Upper lobe of right lung (tissue), 1 donor: ENCODE measurements around the gene PPID. TPM values are rescaled to one million over a fixed set of nuclear protein-coding genes. Genes with fewer than 3 reads are reported as not detected.
"Not testable (repeated sequence)": the region's sequence is repeated elsewhere in the genome, so short reads cannot be mapped to it uniquely, and the experiment has no call there.

Experiments used
- ATAC-seq: fragments of 200-7000 bp; cut with Tn5 transposase; one replicate; pipeline ENCODE4 v1.9.1; 2020; ENCODE audit warnings: mild to moderate bottlenecking, moderate library complexity
- DNase-seq: peaks from one replicate; pipeline ENCODE4 v3.0.0-alpha.2; 2020
- H3K27ac ChIP-seq: fragments of 200-600 bp; one replicate; pipeline ENCODE4 v1.8.0; 2022
- H3K27me3 ChIP-seq: fragments of 200-600 bp; one replicate; pipeline ENCODE4 v1.8.0; 2022; ENCODE audit warnings: mild to moderate bottlenecking
- H3K36me3 ChIP-seq: fragments of 200-600 bp; one replicate; pipeline ENCODE4 v1.8.0; 2022
- H3K4me1 ChIP-seq: fragments of 200-600 bp; one replicate; pipeline ENCODE4 v1.8.0; 2022
- H3K4me3 ChIP-seq: fragments of 200-600 bp; one replicate; pipeline ENCODE4 v1.8.0; 2022; ENCODE audit warnings: mild to moderate bottlenecking
- H3K9me3 ChIP-seq: fragments of 200-600 bp; one replicate; pipeline ENCODE4 v1.8.0; 2022
- CTCF ChIP-seq: fragments of 200-600 bp; IDR thresholded peaks from one replicate; pipeline ENCODE4 v1.8.0; 2022; ENCODE audit warnings: antibody characterized with exemption
- intact Hi-C: fragments of 100-400 bp; cut with DNase I; formaldehyde crosslinking; loops from one replicate; pipeline ENCODE4 v1.11.0; 2022
- total RNA-seq: library from RNA; stranded (reverse); fragmentation: NEBNext Ultra II Directional; extraction: Animal tissue kit (Norgen Biotek cat#: 25700); gene quantifications from one replicate; pipeline ENCODE4 v1.2.1, GENCODE V29; 2021
- donor health status: DM: no; HTN: yes; CAD: no; lungs with severe emphysema.

Gene PPID
- total RNA-seq, 1 donor from 2014 or later, result 19.7 TPM

GRCh38 chr4:158714937-158715336 is 8.3 kb downstream of the PPID start:
- ATAC-seq (no peak), DNase-seq (no peak)
- H3K27ac ChIP-seq, result no peak overlapping the region
- no peaks in the 10 kb centered on the region for H3K9me3 ChIP-seq
- H3K4me3 ChIP-seq, result no peak overlapping the region
- H3K27me3 ChIP-seq, result no peaks in the 10 kb centered on the region
- H3K4me1 ChIP-seq, result no peaks in the 10 kb centered on the region
- H3K36me3 ChIP-seq, result peaks cover 100% of the 10 kb centered on the region
- no peak for TF ChIP-seq CTCF
- intact Hi-C loops, result no loop called here

- H3K4me3 ChIP-seq, ATAC-seq, H3K4me1 ChIP-seq, DNase-seq, H3K9me3 ChIP-seq, H3K27ac ChIP-seq, H3K27me3 ChIP-seq, intact Hi-C loops: not testable (repeated sequence)
- peaks cover 98% of the 10 kb centered on the region for H3K36me3 ChIP-seq
Observed at GRCh38 chr4:158712622-158713021, 10.6 kb downstream of the PPID start.

GRCh38 chr4:158710814-158711213 is 12.4 kb downstream of the PPID start:
- no peak for TF ChIP-seq CTCF
- Histone ChIP-seq H3K9me3 (no peaks in the 10 kb centered on the region), H3K27me3 (no peaks in the 10 kb centered on the region), H3K4me1 (no peaks in the 10 kb centered on the region), H3K27ac (no peak overlapping the region), H3K4me3 (no peak overlapping the region), H3K36me3 (peaks cover 98% of the 10 kb centered on the region)
- DNase-seq (no peak), ATAC-seq (no peak)
- intact Hi-C loops, result no loop called here

- H3K9me3 ChIP-seq, result no peaks in the 10 kb centered on the region
- TF ChIP-seq CTCF, result no peak
- DNase-seq (no peak), ATAC-seq (no peak)
- intact Hi-C loops, result no loop called here
- no peaks in the 10 kb centered on the region for H3K4me1 ChIP-seq
- H3K27me3 ChIP-seq, result no peaks in the 10 kb centered on the region
- H3K4me3 ChIP-seq, result no peak overlapping the region
- peaks cover 55% of the 10 kb centered on the region for H3K36me3 ChIP-seq
- no peak overlapping the region for H3K27ac ChIP-seq
Observed at GRCh38 chr4:158704274-158704673, 18.9 kb downstream of the PPID start.

- H3K4me3 ChIP-seq, result no peak overlapping the region
- H3K27ac ChIP-seq, result no peak overlapping the region
- intact Hi-C loops, result no loop called here
- ATAC-seq (no peak), DNase-seq (no peak)
- H3K36me3 ChIP-seq, result peaks cover 21% of the 10 kb centered on the region
- H3K4me1 ChIP-seq, result no peaks in the 10 kb centered on the region
- H3K9me3 ChIP-seq, result no peaks in the 10 kb centered on the region
- no peaks in the 10 kb centered on the region for H3K27me3 ChIP-seq
- no peak for TF ChIP-seq CTCF
Observed at GRCh38 chr4:158688813-158689212, 34.4 kb downstream of the PPID start.

GRCh38 chr4:158682066-158682465 is 41.1 kb downstream of the PPID start:
- TF ChIP-seq CTCF, result no peak
- intact Hi-C loops, result no loop called here
- Histone ChIP-seq H3K4me3 (no peak overlapping the region), H3K4me1 (no peaks in the 10 kb centered on the region), H3K27me3 (no peaks in the 10 kb centered on the region), H3K9me3 (no peaks in the 10 kb centered on the region), H3K27ac (no peak overlapping the region), H3K36me3 (peaks cover 13% of the 10 kb centered on the region)
- no peak for ATAC-seq
- no peak for DNase-seq
